Measurements from ENCODE around the gene IGFBP1. TPM values are rescaled to one million over a fixed set of nuclear protein-coding genes. Genes with fewer than 3 reads are reported as not detected.

The IGFBP1 gene
- total and polyA plus RNA-seq, 9 of the 15 experiments (the other 6 are each of a cell fraction or from before 2014, with no cell fraction given), result not detected

GRCh38 chr7:45911311-45911710, 23.0 kb downstream of the IGFBP1 start:
- BruUV-seq (replicated peaks), result no TSS peak
- ATAC-seq, result no peak
- Histone ChIP-seq H3K9me1 (ENCODE audit: control insufficient read depth, insufficient read depth, low read length) (no peaks in the 10 kb centered on the region), H3K79me2 (ENCODE audit: control insufficient read depth, insufficient read depth, low read length) (no peaks in the 10 kb centered on the region), H3K9me3 (replicated peaks; ENCODE audit: control insufficient read depth, insufficient read depth, low read depth, low read length) (no peaks in the 10 kb centered on the region), H3K27ac (ENCODE audit: extremely low read depth, low read depth, low read length) (no peak overlapping the region), H3K27me3 (ENCODE audit: control insufficient read depth in 2 of 2, insufficient read depth in 2 of 2, low read length in 2 of 2) (no peaks in the 10 kb centered on the region), H3K4me2 (ENCODE audit: insufficient read depth, low read length) (no peak overlapping the region), H3K4me3 (no peak overlapping the region), H3K36me3 (ENCODE audit: control insufficient read depth, insufficient read depth, low read length) (no peaks in the 10 kb centered on the region), H2AFZ (ENCODE audit: low read depth, low read length) (no peak overlapping the region), H4K20me1 (replicated peaks; ENCODE audit: control insufficient read depth, insufficient read depth, low read length) (no peaks in the 10 kb centered on the region), H3K9ac (ENCODE audit: insufficient read depth in 1 of 2, low read depth in 2 of 2, low read length in 2 of 2) (no peak overlapping the region), H3K4me1 (replicated peaks in 1 of 2; ENCODE audit: control insufficient read depth in 2 of 2, insufficient read depth in 2 of 2, low read length in 2 of 2) (no peaks in the 10 kb centered on the region)
- CTCF ChIA-PET (ENCODE audit: low intra/inter-chr PET ratio), result no interaction called here
- WGBS (ENCODE audit: insufficient coverage, low coverage, missing lambda C conversion rate), result 7% methylated on average over 9 of the region's 9 CpGs
- TF ChIP-seq CBX3 (IDR thresholded peaks at IDR 0.05; ENCODE audit: borderline replicate concordance in 1 of 2, low read length in 2 of 2) (no peak), ZNF408 (CRISPR knock-in tag; IDR thresholded peaks at IDR 0.05; ENCODE audit: low read depth) (no peak), L3MBTL2 (IDR thresholded peaks at IDR 0.05) (no peak), ZNF445 (CRISPR knock-in tag; IDR thresholded peaks at IDR 0.05; ENCODE audit: low read depth) (no peak), POLR2AphosphoS5 (IDR thresholded peaks at IDR 0.05; ENCODE audit: control insufficient read depth, insufficient read depth, low read depth, low read length) (no peak), FOXJ2 (tag; IDR thresholded peaks at IDR 0.05) (no peak), ZC3H4 (CRISPR knock-in tag; IDR thresholded peaks at IDR 0.05; ENCODE audit: borderline replicate concordance) (no peak), MTF1 (CRISPR knock-in tag; IDR thresholded peaks at IDR 0.05; ENCODE audit: borderline replicate concordance) (no peak), ETV5 (CRISPR knock-in tag; IDR thresholded peaks at IDR 0.05; ENCODE audit: low read depth) (no peak), KAT2B (IDR thresholded peaks at IDR 0.05; ENCODE audit: low read depth, low read length) (no peak), BRF1 (IDR thresholded peaks at IDR 0.05; ENCODE audit: borderline replicate concordance, extremely low read depth, insufficient read length) (no peak), ZFX (CRISPR knock-in tag; IDR thresholded peaks at IDR 0.05) (no peak), RBM14 (IDR thresholded peaks at IDR 0.05; ENCODE audit: borderline replicate concordance, insufficient read depth, low read depth, low read length) (no peak), TAF7 (tag; IDR thresholded peaks at IDR 0.05) (no peak), MCM5 (IDR thresholded peaks at IDR 0.05; ENCODE audit: low read depth) (no peak), NCOA6 (IDR thresholded peaks at IDR 0.05) (no peak), PRMT5 (CRISPR knock-in tag; IDR thresholded peaks at IDR 0.05) (no peak), TCF15 (CRISPR knock-in tag; IDR thresholded peaks at IDR 0.05) (no peak)
- intact Hi-C loops (cut with micrococcal nuclease) (no loop called here), in situ Hi-C loops (cut with MboI) (no loop called here)
- DNase-seq (ENCODE audit: extremely low read depth in 1 of 4, low spot score in 3 of 4), result no peak
- POLR2A ChIA-PET, result no interaction called here
- no peak for FAIRE-seq

Data from K562 (cell line).